DND-41 (cell line): Measurements from ENCODE around the gene ZNF816.

Experiments
- ATAC-seq: fragments of 200-7000 bp; cut with Tn5 transposase; 3 replicates; pipeline ENCODE4 v1.9.1; 2021; ENCODE audit warnings: low read depth; ENCODE audit not compliant: insufficient read depth
- DNase-seq: peaks from one replicate; pipeline ENCODE4 v3.0.0-alpha.2; 2020
- H2AFZ ChIP-seq: 2 replicates; pipeline ENCODE4 v1.6.0; 2012; ENCODE audit warnings: low read depth, low read length
- H3K27ac ChIP-seq: 2 replicates; pipeline ENCODE4 v1.5.1; 2012; ENCODE audit warnings: low read length, inconsistent platforms
- H3K27me3 ChIP-seq: fragments of 200-600 bp; sonication (generic); 2 replicates; pipeline ENCODE4 v1.6.0; 2012; ENCODE audit warnings: low read length, mild to moderate bottlenecking, inconsistent platforms; ENCODE audit not compliant: insufficient read depth, poor library complexity
- H3K36me3 ChIP-seq: 2 replicates; pipeline ENCODE4 v1.5.1; 2012; ENCODE audit warnings: low read length, inconsistent platforms; ENCODE audit not compliant: insufficient read depth
- H3K4me1 ChIP-seq: 2 replicates; pipeline ENCODE4 v1.5.1; 2012; ENCODE audit warnings: mild to moderate bottlenecking, low read length; ENCODE audit not compliant: insufficient read depth
- H3K4me2 ChIP-seq: 2 replicates; pipeline ENCODE4 v1.6.0; 2012; ENCODE audit warnings: mild to moderate bottlenecking, moderate library complexity, low read length, inconsistent platforms; ENCODE audit not compliant: insufficient read depth
- H3K4me3 ChIP-seq, 2 experiments: fragments of 200-600 bp in 1 of 2; shearing (Covaris generic) in 1 of 2; 2 replicates each; pipeline ENCODE4 v1.5.1; 2012 to 2016; ENCODE audit warnings: inconsistent platforms in 2 of 2, low read length in 2 of 2, mild to moderate bottlenecking in 2 of 2, low read depth in 1 of 2, moderate library complexity in 1 of 2
- H3K79me2 ChIP-seq: 2 replicates; pipeline ENCODE4 v1.6.0; 2012; ENCODE audit warnings: low read length, inconsistent platforms; ENCODE audit not compliant: insufficient read depth
- H3K9ac ChIP-seq: 2 replicates; pipeline ENCODE4 v1.6.0; 2012; ENCODE audit warnings: low read depth, mild to moderate bottlenecking, inconsistent platforms, low read length, moderate library complexity
- H3K9me3 ChIP-seq: 2 replicates; pipeline ENCODE4 v1.5.1; 2012; ENCODE audit warnings: low read length, moderate library complexity, mild to moderate bottlenecking, inconsistent platforms; ENCODE audit not compliant: insufficient read depth, severe bottlenecking
- H4K20me1 ChIP-seq: 2 replicates; pipeline ENCODE4 v1.6.0; 2012; ENCODE audit warnings: low read length; ENCODE audit not compliant: insufficient read depth
- EZH2 ChIP-seq: IDR thresholded peaks from 3 replicates; pipeline ENCODE4 v1.6.1; 2012; ENCODE audit warnings: borderline replicate concordance, low read depth, mild to moderate bottlenecking, moderate library complexity, low read length, inconsistent platforms; ENCODE audit not compliant: severe bottlenecking
- TF ChIP-seq, protein P1 (sequence below): IDR thresholded peaks from 2 replicates; pipeline ENCODE4 v1.5.1; 2012; ENCODE audit warnings: borderline replicate concordance, low read length, moderate library complexity, mild to moderate bottlenecking; ENCODE audit not compliant: poor library complexity, severe bottlenecking; ENCODE audit errors: extremely low read depth

Gene ZNF816

DNA sequence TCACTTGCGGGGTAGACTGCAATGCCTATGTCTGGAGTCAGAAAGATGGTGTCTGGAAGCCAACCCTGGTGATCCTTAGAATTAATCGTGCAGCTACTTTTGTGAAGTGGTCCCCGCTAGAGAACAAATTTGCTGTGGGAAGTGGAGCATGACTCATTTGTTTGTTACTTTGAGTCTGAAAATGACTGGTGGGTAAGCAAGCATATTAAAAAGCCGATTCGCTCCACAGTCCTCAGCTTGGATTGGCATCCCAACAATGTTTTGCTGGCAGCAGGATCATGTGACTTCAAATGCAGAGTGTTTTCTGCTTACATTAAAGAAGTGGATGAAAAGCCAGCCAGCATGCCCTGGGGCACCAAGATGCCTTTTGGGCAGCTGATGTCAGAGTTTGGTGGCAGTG lies 41.6 kb upstream of the ZNF816 start:
- Histone ChIP-seq H4K20me1 (no peaks in the 10 kb centered on the region), H3K27me3 (no peaks in the 10 kb centered on the region), H3K9ac (no peak overlapping the region), H3K4me1 (no peaks in the 10 kb centered on the region), H2AFZ (no peak overlapping the region), H3K4me3 (no peak overlapping the region), H3K36me3 (no peaks in the 10 kb centered on the region), H3K4me2 (no peak overlapping the region), H3K9me3 (no peaks in the 10 kb centered on the region), H3K79me2 (no peaks in the 10 kb centered on the region), H3K27ac (no peak overlapping the region)
- ATAC-seq (no peak), DNase-seq (no peak)
- TF ChIP-seq, protein P1, sequence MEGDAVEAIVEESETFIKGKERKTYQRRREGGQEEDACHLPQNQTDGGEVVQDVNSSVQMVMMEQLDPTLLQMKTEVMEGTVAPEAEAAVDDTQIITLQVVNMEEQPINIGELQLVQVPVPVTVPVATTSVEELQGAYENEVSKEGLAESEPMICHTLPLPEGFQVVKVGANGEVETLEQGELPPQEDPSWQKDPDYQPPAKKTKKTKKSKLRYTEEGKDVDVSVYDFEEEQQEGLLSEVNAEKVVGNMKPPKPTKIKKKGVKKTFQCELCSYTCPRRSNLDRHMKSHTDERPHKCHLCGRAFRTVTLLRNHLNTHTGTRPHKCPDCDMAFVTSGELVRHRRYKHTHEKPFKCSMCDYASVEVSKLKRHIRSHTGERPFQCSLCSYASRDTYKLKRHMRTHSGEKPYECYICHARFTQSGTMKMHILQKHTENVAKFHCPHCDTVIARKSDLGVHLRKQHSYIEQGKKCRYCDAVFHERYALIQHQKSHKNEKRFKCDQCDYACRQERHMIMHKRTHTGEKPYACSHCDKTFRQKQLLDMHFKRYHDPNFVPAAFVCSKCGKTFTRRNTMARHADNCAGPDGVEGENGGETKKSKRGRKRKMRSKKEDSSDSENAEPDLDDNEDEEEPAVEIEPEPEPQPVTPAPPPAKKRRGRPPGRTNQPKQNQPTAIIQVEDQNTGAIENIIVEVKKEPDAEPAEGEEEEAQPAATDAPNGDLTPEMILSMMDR, result no peak
- no peak for TF ChIP-seq EZH2

DNA sequence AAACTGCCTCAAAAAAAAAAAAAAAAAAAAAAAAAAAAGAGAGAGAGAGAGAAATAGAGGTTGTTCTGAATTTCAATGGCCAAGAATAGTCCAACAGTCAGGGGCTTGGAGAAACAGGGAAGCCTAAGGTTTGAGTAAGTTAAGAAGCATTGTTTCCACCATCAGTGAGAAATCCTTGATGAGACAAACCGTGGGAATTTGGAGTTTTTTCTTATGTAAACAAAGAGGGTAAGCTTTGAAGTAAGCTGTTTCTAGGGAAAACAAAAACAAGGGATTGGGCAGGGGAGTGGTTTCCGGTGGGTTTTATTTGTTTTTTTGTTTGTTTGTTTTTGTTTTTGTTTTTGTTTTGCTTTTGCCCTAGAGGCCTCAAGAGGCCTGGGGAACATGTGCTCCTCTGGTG lies 39.8 kb upstream of the ZNF816 start:
- Histone ChIP-seq H3K36me3 (no peaks in the 10 kb centered on the region), H3K27ac (no peak overlapping the region), H3K4me1 (no peaks in the 10 kb centered on the region), H4K20me1 (no peaks in the 10 kb centered on the region), H3K4me2 (no peak overlapping the region), H3K4me3 (no peak overlapping the region), H3K9ac (no peak overlapping the region), H2AFZ (no peak overlapping the region), H3K27me3 (no peaks in the 10 kb centered on the region), H3K9me3 (no peaks in the 10 kb centered on the region), H3K79me2 (no peaks in the 10 kb centered on the region)
- ATAC-seq (no peak), DNase-seq (no peak)
- no peak for TF ChIP-seq EZH2
- TF ChIP-seq, protein P1, result no peak

DNA sequence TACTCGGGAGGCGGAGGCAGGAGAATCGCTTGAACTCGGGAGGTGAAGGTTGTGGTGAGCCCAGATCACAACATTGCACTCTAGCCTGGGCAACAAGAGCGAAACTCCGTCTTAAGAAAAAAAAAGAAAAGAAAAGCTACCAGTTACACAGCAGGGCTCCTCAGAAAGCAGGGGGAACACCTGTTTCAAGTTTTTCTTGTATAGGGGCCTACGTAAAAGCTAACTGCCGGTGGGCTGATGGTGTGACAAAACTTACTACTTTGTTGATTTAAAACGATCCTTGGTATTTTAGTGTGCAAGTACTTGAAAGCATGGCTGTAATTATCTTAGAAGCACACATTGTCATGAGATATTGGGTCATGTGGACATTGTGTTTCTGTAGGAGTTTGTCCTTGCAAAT lies 35.3 kb upstream of the ZNF816 start:
- TF ChIP-seq, protein P1, result no peak
- TF ChIP-seq EZH2, result no peak
- no peak overlapping the region for H3K27ac ChIP-seq
- H4K20me1 ChIP-seq, result no peaks in the 10 kb centered on the region
- H3K4me1 ChIP-seq, result peaks cover 15% of the 10 kb centered on the region
- no peaks in the 10 kb centered on the region for H3K36me3 ChIP-seq
- H3K4me3 ChIP-seq, result no peak overlapping the region
- no peaks in the 10 kb centered on the region for H3K79me2 ChIP-seq
- no peaks in the 10 kb centered on the region for H3K27me3 ChIP-seq
- DNase-seq (no peak), ATAC-seq (no peak)
- H3K9me3 ChIP-seq, result no peaks in the 10 kb centered on the region
- no peak overlapping the region for H2AFZ ChIP-seq
- H3K9ac ChIP-seq, result no peak overlapping the region
- H3K4me2 ChIP-seq, result no peak overlapping the region

DNA sequence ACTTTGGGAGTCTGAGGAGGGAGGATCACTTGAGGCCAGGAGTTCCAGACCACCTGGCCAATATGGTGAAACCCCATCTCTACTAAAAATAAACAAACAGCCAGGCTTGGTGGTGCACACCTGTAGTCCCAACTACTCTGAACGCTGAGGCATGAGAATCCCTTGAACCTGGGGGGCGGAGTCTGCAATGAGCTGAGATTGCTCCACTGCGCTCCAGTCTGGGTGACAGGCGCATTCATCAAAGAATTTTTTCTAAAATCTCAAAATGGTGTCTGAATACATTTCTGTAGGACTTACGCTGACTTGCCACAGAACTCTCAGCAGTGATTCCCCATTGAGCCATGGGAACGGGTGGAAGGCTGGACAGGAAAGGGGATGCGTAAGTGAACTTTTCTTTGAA lies 33.0 kb upstream of the ZNF816 start:
- no peaks in the 10 kb centered on the region for H3K9me3 ChIP-seq
- H3K27ac ChIP-seq, result no peak overlapping the region
- no peaks in the 10 kb centered on the region for H3K79me2 ChIP-seq
- no peak overlapping the region for H3K4me3 ChIP-seq
- no peaks in the 10 kb centered on the region for H4K20me1 ChIP-seq
- TF ChIP-seq EZH2, result no peak
- TF ChIP-seq, protein P1, result no peak
- no peak overlapping the region for H3K9ac ChIP-seq
- H3K36me3 ChIP-seq, result no peaks in the 10 kb centered on the region
- H3K27me3 ChIP-seq, result no peaks in the 10 kb centered on the region
- no peak overlapping the region for H2AFZ ChIP-seq
- no peak for ATAC-seq
- DNase-seq, result no peak
- no peak overlapping the region for H3K4me2 ChIP-seq
- peaks cover 20% of the 10 kb centered on the region for H3K4me1 ChIP-seq
